Activated T-cell treated with anti-CD3 and anti-CD28 coated beads, Interleukin-2, amount 50 U/mL, for 4 hours (primary cell): ENCODE data around the gene GNAO1. TPM values are rescaled to one million over a fixed set of nuclear protein-coding genes. Genes with fewer than 3 reads are reported as not detected.
A peak's percentile ranks its signal among the peaks of the same experiment; 100 is the strongest.

Experiments used
- ATAC-seq, 2 donors: fragments of 200-7000 bp; cut with Tn5 transposase; one replicate each; pipeline ENCODE4 v1.10.0; 2021
- DNase-seq: peaks from one replicate; pipeline ENCODE4 v3.0.0-alpha.2; 2020
- H3K27me3 Mint-ChIP-seq: one replicate; pipeline ENCODE4 v1.8.0; 2021; ENCODE audit warnings: low read depth, mixed read lengths
- H3K36me3 Mint-ChIP-seq: one replicate; pipeline ENCODE4 v1.8.0; 2022; ENCODE audit warnings: mixed read lengths; ENCODE audit not compliant: insufficient read depth
- H3K4me1 Mint-ChIP-seq: one replicate; pipeline ENCODE4 v1.8.0; 2021; ENCODE audit warnings: low read depth, mixed read lengths
- H3K4me3 Mint-ChIP-seq: one replicate; pipeline ENCODE4 v1.8.0; 2021; ENCODE audit warnings: mild to moderate bottlenecking, moderate library complexity, mixed read lengths
- H3K9me3 Mint-ChIP-seq: one replicate; pipeline ENCODE4 v1.8.0; 2021; ENCODE audit warnings: mixed read lengths
- total RNA-seq, 3 donors: library from RNA; stranded (reverse); gene quantifications; one replicate each; pipeline ENCODE4 v1.2.1, GENCODE V29; 2021

Gene GNAO1
- total RNA-seq: 1 to 10 TPM; 1.3 to 2.5 (median 2.1) TPM

DNA sequence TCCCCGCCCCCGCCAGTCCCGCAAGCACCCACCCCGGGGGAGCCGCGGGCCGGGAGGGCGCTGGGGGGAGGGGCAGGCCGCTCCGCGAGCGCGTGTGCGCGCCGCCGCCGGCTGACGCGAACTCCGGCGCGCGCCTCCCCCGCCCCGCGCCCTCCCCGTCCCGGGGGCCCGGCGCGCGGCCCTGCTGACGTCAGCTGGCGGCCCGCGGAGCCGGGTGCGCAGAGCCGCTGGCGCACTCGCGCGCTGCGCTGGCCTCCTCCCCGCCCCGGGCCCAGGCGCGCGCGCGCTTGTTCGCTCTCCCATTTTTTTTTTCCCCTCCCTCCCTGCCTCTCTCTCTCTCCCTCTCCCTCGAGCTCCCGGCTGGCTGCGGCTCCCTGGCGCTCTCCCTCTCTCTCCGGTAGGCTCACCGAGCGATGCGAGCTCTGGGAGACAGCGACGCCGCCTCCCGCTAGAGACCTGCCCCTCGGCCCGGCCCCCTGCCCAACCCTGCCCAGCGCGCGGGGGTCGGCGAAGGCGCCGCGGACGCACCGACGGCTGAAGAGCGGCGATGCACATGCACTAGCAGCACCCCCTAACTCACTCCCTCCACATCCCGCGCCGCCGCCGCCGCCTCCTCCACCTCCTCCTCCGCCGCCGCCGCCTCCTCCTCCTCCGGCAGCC lies at the start of gene GNAO1:
Gene GNAO1, plus strand, starts transcription at position 334 of the 660 bp plus-strand sequence. CDS start 747 bp downstream, outside the sequence.
- Mint-ChIP-seq H3K4me3 (peak within 1 kb of the TSS; percentile 76), H3K36me3 (no peaks in the 10 kb centered on the region), H3K4me1 (peaks cover 31% of the 10 kb centered on the region), H3K27me3 (peaks cover 47% of the 10 kb centered on the region), H3K9me3 (no peaks in the 10 kb centered on the region)
- peak; percentile 57 for DNase-seq
- ATAC-seq: peak; percentile 75 to 76

DNA sequence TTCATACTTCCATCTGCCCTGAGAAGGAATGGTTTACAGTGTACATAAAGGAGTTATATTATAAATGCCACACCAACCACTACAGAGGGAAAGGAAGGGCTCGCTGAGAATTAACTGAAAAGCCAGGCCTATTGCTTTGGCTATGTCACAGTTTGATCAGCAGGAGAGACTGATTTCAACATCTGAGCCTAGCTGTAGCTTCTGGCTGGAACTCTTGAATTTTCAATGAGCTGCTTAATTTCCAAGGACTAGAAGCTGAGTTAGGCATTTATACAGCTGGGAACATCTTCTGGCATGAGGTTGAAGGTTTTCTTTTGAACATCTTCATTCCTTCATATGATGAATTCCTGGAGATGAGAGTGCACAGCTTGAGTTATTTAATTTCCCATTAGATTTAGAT lies 47.6 kb upstream of the GNAO1 start:
- no peak for ATAC-seq

DNA sequence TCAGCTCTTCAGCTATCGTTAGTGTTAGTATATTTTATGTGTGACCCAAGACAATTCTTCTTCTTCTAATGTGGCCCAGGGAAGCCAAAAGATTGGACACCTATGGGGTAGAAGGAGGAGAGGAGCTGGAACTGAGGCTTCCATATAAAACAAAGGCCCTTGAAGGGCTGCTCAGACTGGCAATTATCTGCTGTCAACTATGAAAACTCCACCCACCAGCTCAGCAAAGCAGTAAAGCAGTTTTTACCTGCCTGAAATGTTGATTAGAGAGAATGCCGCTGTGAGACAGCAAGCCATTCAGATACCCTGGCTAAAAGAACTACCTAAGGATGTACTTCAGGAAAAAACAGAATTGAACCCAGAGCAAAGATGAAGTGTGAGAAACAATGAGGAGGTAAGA lies 45.9 kb upstream of the GNAO1 start:
- ATAC-seq (no peak), DNase-seq (no peak)
- H3K4me1 Mint-ChIP-seq: no peaks in the 10 kb centered on the region
- H3K9me3 Mint-ChIP-seq: no peaks in the 10 kb centered on the region
- H3K4me3 Mint-ChIP-seq: no peak overlapping the region
- no peaks in the 10 kb centered on the region for H3K36me3 Mint-ChIP-seq
- H3K27me3 Mint-ChIP-seq: peaks cover 10% of the 10 kb centered on the region

More for the DNA sequence above, 47.6 kb upstream of the GNAO1 start:
- H3K9me3 Mint-ChIP-seq: no peaks in the 10 kb centered on the region
- H3K4me1 Mint-ChIP-seq: no peaks in the 10 kb centered on the region
- H3K36me3 Mint-ChIP-seq: no peaks in the 10 kb centered on the region
- no peak for DNase-seq
- no peak overlapping the region for H3K4me3 Mint-ChIP-seq
- H3K27me3 Mint-ChIP-seq: peaks cover 10% of the 10 kb centered on the region

DNA sequence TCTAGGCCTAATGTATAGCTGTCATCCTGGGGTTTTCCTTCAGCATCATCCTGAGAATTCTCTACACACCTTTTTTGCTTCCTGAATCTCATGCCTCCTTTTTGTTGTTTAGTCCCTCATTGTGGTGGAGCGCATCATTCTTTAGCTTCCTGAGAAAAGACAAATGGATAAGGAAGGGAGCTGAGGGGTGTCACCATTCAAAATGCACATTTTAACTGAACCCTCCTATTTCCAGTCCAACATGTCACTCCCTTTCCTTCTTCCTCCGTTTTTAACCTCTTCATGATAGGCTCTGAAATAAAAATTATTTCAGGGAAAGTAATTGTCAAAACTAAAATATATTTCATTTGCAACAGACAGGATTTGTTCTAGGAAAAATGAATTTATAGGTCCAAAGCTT lies 39.7 kb upstream of the GNAO1 start:
- Mint-ChIP-seq H3K4me1 (no peaks in the 10 kb centered on the region), H3K36me3 (no peaks in the 10 kb centered on the region), H3K4me3 (no peak overlapping the region), H3K9me3 (peaks cover 3% of the 10 kb centered on the region), H3K27me3 (peaks cover 8% of the 10 kb centered on the region)
- ATAC-seq (no peak), DNase-seq (no peak)

DNA sequence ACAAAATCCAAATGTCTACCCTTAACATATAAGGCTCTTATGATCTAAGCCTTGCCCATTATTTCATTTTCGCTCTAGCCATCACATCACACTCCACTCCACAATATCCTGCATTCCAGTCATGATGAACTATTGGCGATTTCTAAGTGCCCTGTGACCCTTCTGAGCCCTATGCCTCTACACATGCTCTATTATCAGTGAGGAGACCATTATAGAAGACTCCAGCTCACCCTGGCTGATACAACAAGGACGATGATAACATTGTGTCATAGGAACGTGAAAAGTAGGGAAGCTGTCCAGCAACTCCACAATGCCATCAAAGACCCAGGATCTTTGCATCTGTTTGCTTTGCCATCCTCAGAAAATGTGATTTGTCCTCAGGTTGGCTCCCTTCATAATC lies 29.6 kb upstream of the GNAO1 start:
- Mint-ChIP-seq H3K36me3 (no peaks in the 10 kb centered on the region), H3K4me1 (peaks cover 3% of the 10 kb centered on the region), H3K4me3 (no peak overlapping the region), H3K27me3 (no peaks in the 10 kb centered on the region), H3K9me3 (no peaks in the 10 kb centered on the region)
- no peak for ATAC-seq
- DNase-seq: no peak

DNA sequence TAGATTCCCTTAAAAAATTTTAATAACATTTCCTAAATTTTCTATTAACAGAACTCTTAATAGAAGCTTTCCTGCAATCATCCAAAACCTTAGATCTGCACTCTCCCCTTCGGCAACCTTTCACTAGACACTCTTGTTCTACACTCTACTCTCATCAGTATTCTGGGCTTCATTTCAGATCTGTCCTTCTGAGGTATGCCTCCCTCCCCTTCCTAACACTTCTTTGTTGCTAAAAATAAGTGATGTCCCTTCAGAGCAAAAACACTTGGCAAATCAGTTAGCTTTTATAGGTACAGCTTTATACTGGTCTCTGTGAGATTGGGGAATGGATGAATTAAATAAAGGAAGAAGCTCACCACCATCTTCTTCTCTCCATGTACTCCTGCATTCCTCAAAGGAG lies 28.2 kb upstream of the GNAO1 start:
- Mint-ChIP-seq H3K4me3 (no peak overlapping the region), H3K9me3 (no peaks in the 10 kb centered on the region), H3K36me3 (no peaks in the 10 kb centered on the region), H3K4me1 (peaks cover 3% of the 10 kb centered on the region), H3K27me3 (no peaks in the 10 kb centered on the region)
- DNase-seq: no peak
- ATAC-seq: no peak

DNA sequence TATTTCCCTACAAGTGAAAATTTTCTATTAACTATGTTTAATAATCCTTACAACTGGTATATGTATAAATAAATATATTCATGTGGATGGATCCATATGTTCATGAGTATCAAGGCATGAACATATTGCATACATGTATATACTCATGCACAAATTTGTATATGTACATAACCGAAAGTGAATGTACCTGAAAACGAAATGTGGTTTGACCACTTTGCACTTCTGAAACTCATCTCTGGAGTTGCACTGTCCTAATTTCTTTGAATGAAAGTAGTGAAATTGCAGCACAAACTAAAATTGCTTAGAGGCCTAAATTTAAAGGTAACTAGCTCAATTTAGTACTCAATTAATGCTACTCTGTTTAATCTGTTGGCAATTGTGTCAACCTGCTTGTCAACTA lies 27.4 kb upstream of the GNAO1 start:
- no peaks in the 10 kb centered on the region for H3K27me3 Mint-ChIP-seq
- H3K9me3 Mint-ChIP-seq: no peaks in the 10 kb centered on the region
- H3K4me1 Mint-ChIP-seq: peaks cover 3% of the 10 kb centered on the region
- DNase-seq (no peak), ATAC-seq (peak in 1 of 2 donors; percentile 38)
- H3K4me3 Mint-ChIP-seq: no peak overlapping the region
- no peaks in the 10 kb centered on the region for H3K36me3 Mint-ChIP-seq

DNA sequence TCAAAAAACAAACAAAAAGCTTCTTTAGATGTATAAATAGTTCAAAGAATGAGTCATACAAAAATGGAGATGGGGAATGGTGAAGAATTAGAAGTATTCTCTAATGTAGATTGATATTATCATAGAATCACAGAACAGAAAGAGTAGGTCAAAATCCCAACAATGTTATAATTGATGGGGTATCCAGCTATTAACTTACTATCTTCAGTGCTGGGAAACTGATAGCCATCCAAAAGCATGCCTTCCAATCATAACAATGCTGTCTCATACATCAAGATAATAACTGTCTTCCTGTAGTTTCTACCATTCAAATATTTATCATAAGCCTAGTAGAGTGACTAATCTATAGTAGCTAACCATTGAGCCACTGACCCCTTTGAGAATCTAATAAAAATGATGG lies 26.7 kb upstream of the GNAO1 start:
- ATAC-seq (no peak), DNase-seq (no peak)
- Mint-ChIP-seq H3K27me3 (no peaks in the 10 kb centered on the region), H3K4me1 (peaks cover 3% of the 10 kb centered on the region), H3K36me3 (no peaks in the 10 kb centered on the region), H3K4me3 (no peak overlapping the region), H3K9me3 (no peaks in the 10 kb centered on the region)

DNA sequence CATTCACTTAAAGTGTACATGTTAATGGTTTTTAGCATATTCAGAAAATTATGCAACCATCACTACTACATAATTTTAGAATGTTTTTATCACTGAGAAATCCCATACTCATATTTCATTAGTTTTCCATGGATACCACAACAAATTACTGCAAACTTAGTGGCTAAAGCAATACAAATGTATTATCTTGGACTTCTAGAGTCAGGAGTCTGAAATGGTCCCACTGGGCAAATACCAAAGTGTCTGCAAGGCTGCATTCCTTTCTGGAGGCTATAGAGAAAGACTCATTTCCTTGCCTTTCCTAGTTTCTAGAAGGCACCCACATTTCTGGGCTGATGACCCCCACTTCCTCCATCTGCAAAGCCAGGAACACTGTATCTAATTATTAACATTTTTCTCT lies 16.9 kb upstream of the GNAO1 start:
- Mint-ChIP-seq H3K27me3 (peaks cover 12% of the 10 kb centered on the region), H3K9me3 (peaks cover 28% of the 10 kb centered on the region), H3K4me1 (no peaks in the 10 kb centered on the region), H3K36me3 (no peaks in the 10 kb centered on the region), H3K4me3 (no peak overlapping the region)
- ATAC-seq (no peak), DNase-seq (no peak)

DNA sequence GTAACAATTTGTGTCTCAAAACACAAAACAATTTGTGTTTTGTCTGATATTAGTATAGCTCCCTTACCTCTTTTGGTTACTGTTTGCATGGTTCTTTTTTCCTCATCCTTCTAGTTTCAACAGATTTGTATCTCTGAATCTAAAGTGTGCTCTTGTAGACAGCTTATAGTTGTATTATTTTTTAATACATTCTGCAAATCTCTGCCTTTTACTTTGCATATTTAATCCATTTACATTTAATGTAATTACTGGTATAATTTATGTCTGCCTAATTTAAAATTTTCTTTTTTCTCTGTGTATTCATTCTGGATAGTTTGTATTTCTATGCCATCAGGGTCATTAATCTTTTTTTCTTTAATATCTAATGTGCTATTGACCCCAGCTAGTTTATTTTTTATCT lies 9.9 kb upstream of the GNAO1 start:
- DNase-seq (no peak), ATAC-seq (no peak)
- Mint-ChIP-seq H3K9me3 (peaks cover 23% of the 10 kb centered on the region), H3K4me1 (no peaks in the 10 kb centered on the region), H3K36me3 (no peaks in the 10 kb centered on the region), H3K4me3 (no peak overlapping the region), H3K27me3 (peaks cover 26% of the 10 kb centered on the region)

DNA sequence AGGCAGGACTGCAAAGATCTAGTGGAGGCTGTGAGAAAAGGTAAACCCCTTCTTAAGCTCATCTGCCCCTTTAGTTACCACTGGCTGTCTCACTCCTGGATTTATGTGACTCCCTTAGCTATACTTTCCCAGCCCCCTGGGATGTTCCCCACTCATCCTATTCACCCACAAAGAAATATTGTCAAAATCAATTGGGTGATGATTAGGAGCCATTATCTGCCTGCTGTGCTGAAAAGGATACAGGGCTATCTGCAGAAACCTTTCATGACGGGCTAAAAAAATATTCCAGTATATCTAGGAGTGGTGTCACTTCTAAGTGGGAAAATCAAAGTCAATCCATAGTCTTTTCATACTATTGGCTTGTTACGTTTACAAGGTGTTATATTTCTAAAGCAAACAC lies 8.0 kb upstream of the GNAO1 start:
- Mint-ChIP-seq H3K4me3 (no peak overlapping the region), H3K27me3 (peaks cover 26% of the 10 kb centered on the region), H3K36me3 (no peaks in the 10 kb centered on the region), H3K9me3 (peaks cover 21% of the 10 kb centered on the region), H3K4me1 (no peaks in the 10 kb centered on the region)
- no peak for ATAC-seq
- no peak for DNase-seq

DNA sequence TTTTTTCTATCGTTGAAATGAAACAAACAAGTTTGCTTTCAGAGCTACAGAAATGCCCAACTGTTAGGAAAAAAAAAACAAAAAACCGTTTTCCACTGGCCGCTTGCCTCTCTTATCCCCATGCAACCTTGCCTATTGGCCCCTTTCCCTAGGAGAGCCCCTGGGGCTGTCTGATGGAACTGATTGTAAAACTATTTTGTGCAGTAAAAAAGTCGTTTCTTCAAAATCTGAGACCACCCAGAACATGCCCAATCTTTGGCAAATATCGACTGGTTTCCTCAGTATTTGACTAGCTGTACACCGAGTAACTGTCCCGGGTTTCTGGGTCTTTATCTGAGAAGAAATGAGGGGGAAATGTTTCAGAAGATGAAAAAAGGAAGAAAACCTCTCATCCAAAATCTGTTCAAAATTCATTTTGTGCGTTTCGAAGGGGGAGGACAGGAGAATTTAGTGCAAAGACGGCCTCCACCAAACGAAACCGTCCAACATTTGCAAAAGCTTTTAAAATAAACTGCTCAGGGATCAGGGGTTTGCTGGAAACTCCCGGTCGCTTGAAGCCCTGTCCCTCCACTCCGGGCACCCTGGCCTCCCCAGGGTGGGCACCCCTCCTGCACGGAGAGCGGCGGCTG lies 1.1 kb upstream of the GNAO1 start:
- DNase-seq (no peak), ATAC-seq (no peak)
- peaks cover 47% of the 10 kb centered on the region for H3K27me3 Mint-ChIP-seq
- H3K9me3 Mint-ChIP-seq: no peaks in the 10 kb centered on the region
- peaks cover 31% of the 10 kb centered on the region for H3K4me1 Mint-ChIP-seq
- no peaks in the 10 kb centered on the region for H3K36me3 Mint-ChIP-seq
- peak overlapping the region; percentile 71 for H3K4me3 Mint-ChIP-seq

DNA sequence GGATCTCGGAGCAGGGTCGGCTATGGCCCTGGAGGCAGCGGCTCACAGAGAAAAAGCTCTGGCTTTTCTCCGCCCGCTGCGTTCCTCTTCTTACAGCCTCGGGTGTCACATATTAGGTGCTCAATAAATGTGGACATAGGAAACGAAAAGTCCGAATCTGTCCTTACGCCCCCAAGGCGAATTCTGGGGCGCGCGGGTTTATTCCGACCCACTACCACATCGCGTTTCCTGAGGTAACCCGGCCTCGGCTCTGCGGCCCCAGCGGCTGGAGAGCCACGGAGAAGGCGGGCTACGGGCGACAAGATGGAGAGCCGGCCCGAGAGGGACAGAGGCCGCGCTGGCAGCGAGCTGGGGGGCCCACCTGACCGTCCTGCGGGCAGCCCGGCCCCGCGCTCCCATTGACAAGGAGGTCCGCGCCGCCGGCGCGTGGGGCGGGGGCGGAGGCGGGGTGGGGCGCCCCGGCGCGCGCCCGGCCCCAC lies 573 bp upstream of the GNAO1 start:
- Mint-ChIP-seq H3K4me3 (peak overlapping the region; percentile 71), H3K36me3 (no peaks in the 10 kb centered on the region), H3K27me3 (peaks cover 47% of the 10 kb centered on the region), H3K4me1 (peaks cover 31% of the 10 kb centered on the region), H3K9me3 (no peaks in the 10 kb centered on the region)
- ATAC-seq: peak; percentile 1 to 29
- no peak for DNase-seq

DNA sequence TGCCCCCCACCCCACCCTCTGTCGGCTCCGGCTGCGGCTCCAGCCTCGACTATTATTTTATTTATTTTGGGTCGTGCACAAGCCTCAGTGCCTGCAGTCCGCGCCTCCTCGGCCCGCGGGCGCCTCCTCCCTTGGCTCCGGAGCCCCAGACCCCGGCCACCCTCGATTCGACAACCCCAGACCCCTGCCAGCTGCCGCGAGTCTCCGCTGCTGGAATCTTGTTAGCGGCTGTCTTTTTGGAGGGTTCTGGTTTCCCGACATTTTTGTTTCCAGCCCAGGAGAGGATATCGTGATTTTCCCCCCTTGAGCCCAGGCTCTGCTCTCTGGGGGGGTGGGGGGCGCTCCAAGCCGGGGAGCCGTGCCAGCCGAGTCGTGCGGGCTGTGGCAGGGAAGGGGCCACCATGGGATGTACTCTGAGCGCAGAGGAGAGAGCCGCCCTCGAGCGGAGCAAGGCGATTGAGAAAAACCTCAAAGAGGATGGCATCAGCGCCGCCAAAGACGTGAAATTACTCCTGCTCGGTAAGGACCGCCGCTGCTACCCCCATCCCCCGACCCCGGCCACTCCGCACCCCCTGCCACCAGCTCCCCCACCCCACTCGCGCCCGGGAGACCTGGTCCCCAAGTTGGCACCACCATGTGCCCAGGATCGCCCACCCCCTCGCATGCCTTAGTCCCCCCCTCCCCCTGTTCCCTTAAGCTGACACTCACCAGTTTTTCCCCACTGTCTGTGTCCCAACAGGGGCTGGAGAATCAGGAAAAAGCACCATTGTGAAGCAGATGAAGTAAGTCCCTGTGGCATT lies 746 bp downstream of the GNAO1 start:
- Mint-ChIP-seq H3K4me1 (peaks cover 31% of the 10 kb centered on the region), H3K27me3 (peaks cover 47% of the 10 kb centered on the region), H3K36me3 (no peaks in the 10 kb centered on the region), H3K4me3 (peak overlapping the region; percentile 76), H3K9me3 (no peaks in the 10 kb centered on the region)
- ATAC-seq (peak in 1 of 2 donors; percentile 1), DNase-seq (no peak)

DNA sequence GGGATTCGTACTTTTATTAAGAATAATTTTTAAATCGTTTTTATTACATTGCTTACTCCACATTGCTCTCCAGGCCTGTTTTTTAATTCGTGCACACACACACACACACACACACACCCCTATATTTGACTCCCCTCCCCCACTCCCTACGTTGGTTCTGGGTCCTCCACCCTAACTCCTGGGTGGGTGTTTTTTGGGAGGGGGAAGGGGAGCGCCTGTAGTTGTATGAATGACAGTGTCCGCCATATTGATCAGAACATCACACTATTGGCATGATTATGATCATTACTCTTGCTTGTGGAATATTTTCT lies 1.3 kb downstream of the GNAO1 start:
- Mint-ChIP-seq H3K9me3 (no peaks in the 10 kb centered on the region), H3K27me3 (peaks cover 47% of the 10 kb centered on the region), H3K36me3 (no peaks in the 10 kb centered on the region), H3K4me3 (peak overlapping the region; percentile 76), H3K4me1 (peaks cover 31% of the 10 kb centered on the region)
- DNase-seq (no peak), ATAC-seq (no peak)
